ENCODE measurements around the gene CCDC171.

GRCh38 chr9:15889555-15889954, 336.7 kb downstream of the CCDC171 start:
- TF ChIP-seq POLR2AphosphoS2 (IDR thresholded peaks at IDR 0.05; ENCODE audit: low read depth, low read length) (no peak), PHF8 (CRISPR knock-in tag; IDR thresholded peaks at IDR 0.05) (no peak), CHD2 (IDR thresholded peaks at IDR 0.05; ENCODE audit: low read depth, low read length) (no peak), EZH2 (conservative IDR thresholded peaks at IDR 0.05; ENCODE audit: low read depth, low read length) (no peak), JUNB (CRISPR knock-in tag; IDR thresholded peaks at IDR 0.05; ENCODE audit: borderline replicate concordance) (no peak), ZFX (CRISPR knock-in tag; IDR thresholded peaks at IDR 0.05; ENCODE audit: low read depth) (no peak), ZNF761 (CRISPR knock-in tag; conservative IDR thresholded peaks at IDR 0.05) (no peak), ZNF335 (CRISPR knock-in tag; IDR thresholded peaks at IDR 0.05) (no peak), RERE (CRISPR knock-in tag; IDR thresholded peaks at IDR 0.05; ENCODE audit: low read depth) (no peak), ZSCAN30 (CRISPR knock-in tag; IDR thresholded peaks at IDR 0.05) (no peak), NFYB (CRISPR knock-in tag; IDR thresholded peaks at IDR 0.05) (no peak), CTCF (CRISPR knock-in tag; IDR thresholded peaks at IDR 0.05) (no peak)
- TF ChIP-seq, protein P1, sequence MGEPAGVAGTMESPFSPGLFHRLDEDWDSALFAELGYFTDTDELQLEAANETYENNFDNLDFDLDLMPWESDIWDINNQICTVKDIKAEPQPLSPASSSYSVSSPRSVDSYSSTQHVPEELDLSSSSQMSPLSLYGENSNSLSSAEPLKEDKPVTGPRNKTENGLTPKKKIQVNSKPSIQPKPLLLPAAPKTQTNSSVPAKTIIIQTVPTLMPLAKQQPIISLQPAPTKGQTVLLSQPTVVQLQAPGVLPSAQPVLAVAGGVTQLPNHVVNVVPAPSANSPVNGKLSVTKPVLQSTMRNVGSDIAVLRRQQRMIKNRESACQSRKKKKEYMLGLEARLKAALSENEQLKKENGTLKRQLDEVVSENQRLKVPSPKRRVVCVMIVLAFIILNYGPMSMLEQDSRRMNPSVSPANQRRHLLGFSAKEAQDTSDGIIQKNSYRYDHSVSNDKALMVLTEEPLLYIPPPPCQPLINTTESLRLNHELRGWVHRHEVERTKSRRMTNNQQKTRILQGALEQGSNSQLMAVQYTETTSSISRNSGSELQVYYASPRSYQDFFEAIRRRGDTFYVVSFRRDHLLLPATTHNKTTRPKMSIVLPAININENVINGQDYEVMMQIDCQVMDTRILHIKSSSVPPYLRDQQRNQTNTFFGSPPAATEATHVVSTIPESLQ (CRISPR knock-in tag; conservative IDR thresholded peaks at IDR 0.05): no peak

All from HepG2 (cell line).